Lower lobe of right lung (tissue), 2 donors: Measurements from ENCODE around the gene ABCC10. TPM values are rescaled to one million over a fixed set of nuclear protein-coding genes. Genes with fewer than 3 reads are reported as not detected.
"Not testable (repeated sequence)": the region's sequence is repeated elsewhere in the genome, so short reads cannot be mapped to it uniquely, and the experiment has no call there.

Source experiments
- ATAC-seq, 2 donors: fragments of 200-7000 bp; cut with Tn5 transposase; one replicate each; pipeline ENCODE4 v1.9.1; 2020 to 2022; ENCODE audit warnings: mild to moderate bottlenecking in 2 of 2, moderate library complexity in 2 of 2
- DNase-seq: peaks from one replicate; pipeline ENCODE4 v3.0.0-alpha.2; 2020
- H3K27ac ChIP-seq: fragments of 200-600 bp; one replicate; pipeline ENCODE4 v1.8.0; 2022
- H3K27me3 ChIP-seq: fragments of 200-600 bp; one replicate; pipeline ENCODE4 v1.8.0; 2022; ENCODE audit warnings: low read depth
- H3K36me3 ChIP-seq: fragments of 200-600 bp; one replicate; pipeline ENCODE4 v1.8.0; 2022; ENCODE audit warnings: mild to moderate bottlenecking
- H3K4me1 ChIP-seq: fragments of 200-600 bp; one replicate; pipeline ENCODE4 v1.8.0; 2022
- H3K4me3 ChIP-seq: fragments of 200-600 bp; one replicate; pipeline ENCODE4 v1.8.0; 2022; ENCODE audit warnings: mild to moderate bottlenecking
- H3K9me3 ChIP-seq: fragments of 200-600 bp; one replicate; pipeline ENCODE4 v1.8.0; 2022
- CTCF ChIP-seq: fragments of 200-600 bp; IDR thresholded peaks from one replicate; pipeline ENCODE4 v1.8.0; 2022; ENCODE audit warnings: antibody characterized with exemption, mild to moderate bottlenecking
- intact Hi-C: fragments of 100-400 bp; cut with DNase I; formaldehyde crosslinking; loops from one replicate; pipeline ENCODE4 v1.11.0; 2022
- total RNA-seq: library from RNA; stranded (reverse); fragmentation: NEBNext Ultra II Directional; extraction: Animal tissue kit (Norgen Biotek cat#: 25700); gene quantifications from one replicate; pipeline ENCODE4 v1.2.1, GENCODE V29; 2021
- donor health status: DM: no; HTN: yes; CAD: no; lungs with severe emphysema.

ABCC10 gene
- total RNA-seq, 1 donor from 2014 or later, result 34.4 TPM

- H3K4me3 ChIP-seq, result no peak overlapping the region
- H3K9me3 ChIP-seq, result no peaks in the 10 kb centered on the region
- no peaks in the 10 kb centered on the region for H3K36me3 ChIP-seq
- no peak for ATAC-seq
- H3K4me1 ChIP-seq, result peaks cover 5% of the 10 kb centered on the region
- no peak overlapping the region for H3K27ac ChIP-seq
- no peaks in the 10 kb centered on the region for H3K27me3 ChIP-seq
- DNase-seq, result no peak
- intact Hi-C loops, result no loop called here
- TF ChIP-seq CTCF, result no peak
These were observed 37.5 kb upstream of the ABCC10 start for GRCh38 chr6:43389730-43390295.

GRCh38 chr6:43390753-43391439 lies 36.4 kb upstream of the ABCC10 start:
- ATAC-seq, result peak; percentile 55 to 82
- DNase-seq, H3K4me1 ChIP-seq, H3K36me3 ChIP-seq, H3K27me3 ChIP-seq, intact Hi-C loops, H3K9me3 ChIP-seq: not testable (repeated sequence)
- Histone ChIP-seq H3K27ac (peak overlapping the region; percentile 27), H3K4me3 (peak overlapping the region; percentile 34)

- Histone ChIP-seq H3K36me3 (no peaks in the 10 kb centered on the region), H3K4me1 (peaks cover 5% of the 10 kb centered on the region), H3K27me3 (no peaks in the 10 kb centered on the region), H3K9me3 (no peaks in the 10 kb centered on the region), H3K4me3 (peak overlapping the region; percentile 34), H3K27ac (peak overlapping the region; percentile 27)
- intact Hi-C loops, result no loop called here
- DNase-seq (no peak), ATAC-seq (peak in 1 of 2 donors; percentile 8)
- no peak for TF ChIP-seq CTCF
These were observed 35.8 kb upstream of the ABCC10 start for GRCh38 chr6:43391440-43392031.

GRCh38 chr6:43393133-43393532 lies 34.2 kb upstream of the ABCC10 start:
- H3K36me3 ChIP-seq, H3K27me3 ChIP-seq, H3K9me3 ChIP-seq, DNase-seq, intact Hi-C loops, H3K4me1 ChIP-seq, ATAC-seq: not testable (repeated sequence)
- H3K27ac ChIP-seq, result peak overlapping the region; percentile 6
- peak overlapping the region; percentile 34 for H3K4me3 ChIP-seq

- peak overlapping the region; percentile 34 for H3K4me3 ChIP-seq
- no peaks in the 10 kb centered on the region for H3K36me3 ChIP-seq
- DNase-seq (no peak), ATAC-seq (no peak)
- TF ChIP-seq CTCF, result no peak
- no peaks in the 10 kb centered on the region for H3K9me3 ChIP-seq
- no peaks in the 10 kb centered on the region for H3K27me3 ChIP-seq
- H3K4me1 ChIP-seq, result peaks cover 5% of the 10 kb centered on the region
- intact Hi-C loops, result no loop called here
- H3K27ac ChIP-seq, result peak overlapping the region; percentile 6
These were observed 33.7 kb upstream of the ABCC10 start for GRCh38 chr6:43393602-43394001.

- DNase-seq, result no peak
- intact Hi-C loops, result no loop called here
- Histone ChIP-seq H3K4me3 (no peak overlapping the region), H3K4me1 (peaks cover 6% of the 10 kb centered on the region), H3K27ac (no peak overlapping the region), H3K27me3 (no peaks in the 10 kb centered on the region), H3K36me3 (no peaks in the 10 kb centered on the region), H3K9me3 (no peaks in the 10 kb centered on the region)
- no peak for TF ChIP-seq CTCF
- ATAC-seq, result no peak
These were observed 32.4 kb upstream of the ABCC10 start for GRCh38 chr6:43394982-43395381.
